Bronchial epithelial cell (primary cell): ENCODE results near the gene LZTR1. TPM values are rescaled to one million over a fixed set of nuclear protein-coding genes. Genes with fewer than 3 reads are reported as not detected.
"Not testable (repeated sequence)": the region's sequence is repeated elsewhere in the genome, so short reads cannot be mapped to it uniquely, and the experiment has no call there.

Experiments used
- DNase-seq: peaks from one replicate; pipeline ENCODE4 v3.0.0-alpha.2; 2010; ENCODE audit warnings: low read depth
- FAIRE-seq: peaks from 2 replicates; lab custom pipeline; 2011; peaks lifted over from hg19 to GRCh38; lab: Jason Lieb, UNC
- H3K27me3 ChIP-seq: 2 replicates; pipeline ENCODE4 v1.5.1; 2011; ENCODE audit warnings: low read length; ENCODE audit not compliant: control insufficient read depth, insufficient read depth
- H3K36me3 ChIP-seq: 2 replicates; pipeline ENCODE4 v1.5.1; 2011; ENCODE audit warnings: low read length; ENCODE audit not compliant: control insufficient read depth, insufficient read depth
- H3K4me3 ChIP-seq: 2 replicates; pipeline ENCODE4 v1.5.1; 2011; ENCODE audit warnings: mild to moderate bottlenecking, low read depth, low read length, control low read depth
- total RNA-seq: library from RNA; depleted of rRNA; stranded (reverse); fragments of >200 nt; gene quantifications from 2 replicates; pipeline ENCODE4 v1.2.1, GENCODE V29; 2014
- TF ChIP-seq, protein P1 (sequence below): IDR thresholded peaks from 2 replicates; pipeline ENCODE4 v1.5.1; 2011; ENCODE audit warnings: mild to moderate bottlenecking, moderate library complexity, low read length, control low read depth, inconsistent platforms; ENCODE audit not compliant: insufficient read depth, severe bottlenecking

The LZTR1 gene
- total RNA-seq, 1 donor from 2014 or later, result 14.7 TPM

DNA sequence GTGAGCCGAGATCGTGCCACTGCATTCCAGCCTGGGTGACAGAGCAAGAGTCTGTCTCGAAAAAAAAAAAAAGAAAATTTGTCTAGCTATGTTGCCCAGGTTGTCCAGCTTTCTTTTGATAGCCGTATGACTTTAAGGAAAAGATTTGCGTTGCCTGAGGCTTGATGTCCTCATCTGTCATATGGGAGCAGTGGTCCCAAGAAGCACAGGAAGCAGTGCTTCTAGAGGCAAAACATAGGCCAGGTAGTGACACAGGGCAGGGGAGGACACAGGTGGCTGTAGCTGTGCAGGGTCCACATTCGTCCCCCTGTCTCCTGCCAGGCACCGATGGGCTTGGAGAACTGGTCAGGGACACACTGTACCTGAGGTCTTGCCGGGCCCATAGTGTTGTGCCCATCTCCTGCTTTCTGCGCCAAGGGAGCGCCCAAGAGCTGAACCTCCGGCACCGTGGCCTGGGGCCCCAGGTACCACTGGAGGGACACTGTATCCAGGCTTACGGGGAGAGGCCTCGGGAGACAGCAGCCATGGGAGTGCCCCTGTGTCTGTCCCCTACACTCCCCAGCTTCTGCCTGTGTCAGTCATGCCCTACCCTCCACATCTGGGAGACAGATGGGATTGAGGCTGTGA, 65.1 kb downstream of the LZTR1 start:
- no peaks in the 10 kb centered on the region for H3K27me3 ChIP-seq
- FAIRE-seq, result no peak
- no peak for DNase-seq
- no peak overlapping the region for H3K4me3 ChIP-seq
- H3K36me3 ChIP-seq, result no peaks in the 10 kb centered on the region
- TF ChIP-seq, protein P1, sequence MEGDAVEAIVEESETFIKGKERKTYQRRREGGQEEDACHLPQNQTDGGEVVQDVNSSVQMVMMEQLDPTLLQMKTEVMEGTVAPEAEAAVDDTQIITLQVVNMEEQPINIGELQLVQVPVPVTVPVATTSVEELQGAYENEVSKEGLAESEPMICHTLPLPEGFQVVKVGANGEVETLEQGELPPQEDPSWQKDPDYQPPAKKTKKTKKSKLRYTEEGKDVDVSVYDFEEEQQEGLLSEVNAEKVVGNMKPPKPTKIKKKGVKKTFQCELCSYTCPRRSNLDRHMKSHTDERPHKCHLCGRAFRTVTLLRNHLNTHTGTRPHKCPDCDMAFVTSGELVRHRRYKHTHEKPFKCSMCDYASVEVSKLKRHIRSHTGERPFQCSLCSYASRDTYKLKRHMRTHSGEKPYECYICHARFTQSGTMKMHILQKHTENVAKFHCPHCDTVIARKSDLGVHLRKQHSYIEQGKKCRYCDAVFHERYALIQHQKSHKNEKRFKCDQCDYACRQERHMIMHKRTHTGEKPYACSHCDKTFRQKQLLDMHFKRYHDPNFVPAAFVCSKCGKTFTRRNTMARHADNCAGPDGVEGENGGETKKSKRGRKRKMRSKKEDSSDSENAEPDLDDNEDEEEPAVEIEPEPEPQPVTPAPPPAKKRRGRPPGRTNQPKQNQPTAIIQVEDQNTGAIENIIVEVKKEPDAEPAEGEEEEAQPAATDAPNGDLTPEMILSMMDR, result no peak

DNA sequence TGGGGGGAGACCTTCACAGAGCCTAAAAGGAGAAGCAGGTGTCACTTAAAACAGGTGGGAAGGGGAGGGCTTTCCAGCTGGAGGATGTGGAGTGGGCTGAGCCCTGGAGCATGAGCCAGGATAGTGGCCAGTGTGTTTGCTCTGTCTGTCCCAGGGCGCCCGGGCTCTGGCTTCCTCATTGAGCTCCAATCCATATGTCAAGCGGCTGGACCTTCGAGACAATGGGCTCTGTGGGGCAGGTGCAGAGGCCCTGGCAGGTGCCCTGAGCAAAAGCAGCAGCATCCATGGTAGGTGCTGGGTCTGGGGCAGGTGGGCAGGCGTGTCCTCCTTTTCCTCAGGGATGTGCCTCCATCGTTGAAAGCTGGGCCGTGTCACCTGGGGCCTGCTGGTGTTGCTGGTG, 65.6 kb downstream of the LZTR1 start:
- FAIRE-seq, result no peak
- Histone ChIP-seq H3K4me3 (no peak overlapping the region), H3K27me3 (no peaks in the 10 kb centered on the region), H3K36me3 (no peaks in the 10 kb centered on the region)
- no peak for DNase-seq
- TF ChIP-seq, protein P1, result no peak

DNA sequence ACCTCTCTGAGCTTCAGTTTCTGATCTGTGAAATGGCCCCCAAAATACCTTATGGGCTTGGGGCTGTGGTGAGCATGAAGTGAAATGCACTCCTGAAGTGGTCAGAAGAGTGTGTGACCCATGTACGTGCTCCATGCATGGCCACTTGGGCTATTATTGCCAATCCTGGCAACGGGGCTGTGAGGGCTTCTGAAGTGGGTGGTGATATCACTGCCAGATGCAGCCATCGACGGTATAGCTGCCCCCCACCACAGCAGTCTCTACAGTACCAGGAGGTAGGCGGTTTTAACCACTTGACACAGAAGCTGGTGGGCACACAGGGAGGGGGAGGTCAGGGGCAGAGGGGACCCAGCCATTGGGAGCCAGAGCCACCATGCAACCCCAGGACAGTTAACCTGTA, 66.4 kb downstream of the LZTR1 start:
- DNase-seq, FAIRE-seq, H3K36me3 ChIP-seq: not testable (repeated sequence)

More for the DNA sequence above, 66.4 kb downstream of the LZTR1 start:
- H3K27me3 ChIP-seq, H3K4me3 ChIP-seq: not testable (repeated sequence)

Other genes with a start within 250 kb of the LZTR1 start
- gene SERPIND1, start 208.2 kb upstream of the LZTR1 start, total RNA-seq, result not detected in 2 replicates
- gene PI4KA, start 123.5 kb upstream of the LZTR1 start, total RNA-seq, result 9.5 and 12.3 TPM in 2 replicates
- gene SNAP29, start 123.3 kb upstream of the LZTR1 start, total RNA-seq, result 3.7 and 6.3 TPM in 2 replicates
- gene CRKL, start 64.9 kb upstream of the LZTR1 start, total RNA-seq, result 64.8 and 72.9 TPM in 2 replicates
- 2.4 and 2.8 TPM in 2 replicates for gene AIFM3, start 15.0 kb upstream of the LZTR1 start, total RNA-seq
- gene THAP7, start 19.8 kb downstream of the LZTR1 start, total RNA-seq, result 23.2 and 29.0 TPM in 2 replicates
- 0.13 and 0.26 TPM in 2 replicates for gene P2RX6, start 32.9 kb downstream of the LZTR1 start, total RNA-seq
- gene SLC7A4, start 50.3 kb downstream of the LZTR1 start, total RNA-seq, result under 0.01 and 0.77 TPM in 2 replicates
- not detected in 2 replicates for gene LRRC74B, start 63.6 kb downstream of the LZTR1 start, total RNA-seq